BJ (cell line): Measurements from ENCODE around the gene SAFB. TPM values are rescaled to one million over a fixed set of nuclear protein-coding genes. Genes with fewer than 3 reads are reported as not detected.

Experiments
- CTCF ChIA-PET: fragments of 350-600 bp; formaldehyde crosslinking; extraction: SDS; loops from one replicate; lab custom pipeline; 2021; ENCODE audit warnings: antibody characterized with exemption, inconsistent platforms; lab: Yijun Ruan, JAX
- POLR2A ChIA-PET: fragments of 300-600 bp; sonication (Branson Sonifier 250); formaldehyde crosslinking; extraction: SDS; loops from one replicate; lab custom pipeline; 2021; ENCODE audit warnings: antibody characterized with exemption; lab: Charles Lee
- DNase-seq: peaks from one replicate; pipeline ENCODE4 v3.0.0-alpha.2; 2011; ENCODE audit warnings: low read depth
- H3K27me3 ChIP-seq: 2 replicates; pipeline ENCODE4 v1.6.0; 2011; ENCODE audit warnings: low read length; ENCODE audit not compliant: control insufficient read depth, insufficient read depth
- H3K36me3 ChIP-seq: 2 replicates; pipeline ENCODE4 v1.5.1; 2011; ENCODE audit warnings: low read length; ENCODE audit not compliant: control insufficient read depth, insufficient read depth
- H3K4me3 ChIP-seq: 2 replicates; pipeline ENCODE4 v1.5.1; 2011; ENCODE audit warnings: low read depth, mild to moderate bottlenecking, control low read depth, low read length
- CTCF ChIP-seq: IDR thresholded peaks from 2 replicates; pipeline ENCODE4 v1.5.1; 2011; ENCODE audit warnings: low read depth, mild to moderate bottlenecking, control low read depth, inconsistent platforms, low read length, moderate library complexity; ENCODE audit not compliant: insufficient read depth
- polyA plus RNA-seq: library from polyadenylated mRNA; depleted of rRNA; stranded (reverse); fragments of >200 nt; gene quantifications from 2 replicates; pipeline ENCODE4 v1.2.3, GENCODE V29; 2011

The SAFB gene
- polyA plus RNA-seq, 1 experiment = 20.8 TPM

- no peak for TF ChIP-seq CTCF
- ChIA-PET POLR2A (no interaction called here), CTCF (interaction anchor here (2.1 kb wide), 1 partner anchor 63 kb away, joined by 4 read pairs; no protein-coding TSS in a partner anchor)
- Histone ChIP-seq H3K4me3 (no peak overlapping the region), H3K36me3 (peaks cover 7% of the 10 kb centered on the region), H3K27me3 (no peaks in the 10 kb centered on the region)
- DNase-seq = no peak
These were observed 5.6 kb downstream of the SAFB start for GRCh38 chr19:5628461-5628860.

GRCh38 chr19:5628919-5629481, 6.1 kb downstream of the SAFB start:
- Histone ChIP-seq H3K4me3 (no peak overlapping the region), H3K27me3 (no peaks in the 10 kb centered on the region), H3K36me3 (peaks cover 7% of the 10 kb centered on the region)
- ChIA-PET CTCF (interaction anchor here (0.7 kb wide), 1 partner anchor 944 kb away, joined by 3 read pairs; no protein-coding TSS in a partner anchor), POLR2A (no interaction called here)
- TF ChIP-seq CTCF = no peak
- DNase-seq = no peak

- Histone ChIP-seq H3K27me3 (no peaks in the 10 kb centered on the region), H3K36me3 (peaks cover 5% of the 10 kb centered on the region), H3K4me3 (no peak overlapping the region)
- no peak for TF ChIP-seq CTCF
- ChIA-PET POLR2A (no interaction called here), CTCF (no interaction called here)
- DNase-seq = no peak
These were observed 8.8 kb downstream of the SAFB start for GRCh38 chr19:5631567-5632240.

- POLR2A ChIA-PET = no interaction called here
- no peaks in the 10 kb centered on the region for H3K27me3 ChIP-seq
- CTCF ChIA-PET = no interaction called here
- no peak for TF ChIP-seq CTCF
- DNase-seq = no peak
- peaks cover 3% of the 10 kb centered on the region for H3K36me3 ChIP-seq
- no peak overlapping the region for H3K4me3 ChIP-seq
These were observed 9.3 kb downstream of the SAFB start for GRCh38 chr19:5632241-5632612.

- no peak for TF ChIP-seq CTCF
- no peak overlapping the region for H3K4me3 ChIP-seq
- POLR2A ChIA-PET = no interaction called here
- no peaks in the 10 kb centered on the region for H3K27me3 ChIP-seq
- DNase-seq = no peak
- CTCF ChIA-PET = no interaction called here
- peaks cover 2% of the 10 kb centered on the region; the same call in 1 of the 2 replicates for H3K36me3 ChIP-seq
These were observed 9.8 kb downstream of the SAFB start for GRCh38 chr19:5632657-5633056.
